HL-60/S4 (cell line): ENCODE results near the gene PCDHGA9.
"Not testable (repeated sequence)": the region's sequence is repeated elsewhere in the genome, so short reads cannot be mapped to it uniquely, and the experiment has no call there.

ENCODE experiments used
- in situ Hi-C: fragments of 300-500 bp; cut with MboI; formaldehyde crosslinking; loops from 2 replicates; pipeline ENCODE4 v1.14.3; 2022; ENCODE audit warnings: low sequenced_read_pairs

The PCDHGA9 gene

DNA sequence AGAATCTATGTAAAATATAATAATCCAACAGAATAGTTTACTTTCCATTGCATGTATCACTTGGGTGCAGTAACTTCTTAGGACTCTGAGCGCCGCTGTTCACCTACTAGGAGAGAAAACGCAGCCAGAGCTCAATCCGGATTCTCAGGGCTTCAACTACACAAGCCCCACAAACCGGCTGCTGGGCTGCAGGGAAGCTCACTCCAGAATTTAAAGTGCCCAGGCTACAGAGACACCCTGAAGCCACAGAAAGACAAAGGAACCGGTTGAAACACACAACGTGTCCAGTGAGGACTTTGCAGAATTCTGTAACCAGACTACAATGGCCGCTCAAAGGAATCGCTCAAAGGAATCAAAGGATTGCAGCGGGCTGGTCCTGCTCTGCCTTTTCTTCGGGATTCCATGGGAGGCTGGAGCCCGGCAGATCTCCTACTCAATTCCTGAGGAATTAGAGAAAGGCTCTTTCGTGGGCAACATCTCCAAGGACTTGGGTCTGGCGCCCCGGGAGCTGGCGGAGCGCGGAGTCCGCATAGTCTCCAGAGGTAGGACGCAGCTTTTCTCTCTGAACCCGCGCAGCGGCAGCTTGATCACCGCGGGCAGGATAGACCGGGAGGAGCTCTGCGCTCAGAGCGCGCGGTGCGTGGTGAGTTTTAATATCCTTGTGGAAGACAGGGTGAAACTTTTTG lies 10.4 kb downstream of the PCDHGA9 start, which contains the start of gene PCDHGA10:
Gene PCDHGA10, plus strand, starts transcription at position 134 of the 686 bp plus-strand sequence. Its CDS starts 189 bp downstream, at position 323.
- in situ Hi-C loops: loop anchor here (10.0 kb wide), 1 partner anchor 142 kb away; no protein-coding TSS in a partner anchor

DNA sequence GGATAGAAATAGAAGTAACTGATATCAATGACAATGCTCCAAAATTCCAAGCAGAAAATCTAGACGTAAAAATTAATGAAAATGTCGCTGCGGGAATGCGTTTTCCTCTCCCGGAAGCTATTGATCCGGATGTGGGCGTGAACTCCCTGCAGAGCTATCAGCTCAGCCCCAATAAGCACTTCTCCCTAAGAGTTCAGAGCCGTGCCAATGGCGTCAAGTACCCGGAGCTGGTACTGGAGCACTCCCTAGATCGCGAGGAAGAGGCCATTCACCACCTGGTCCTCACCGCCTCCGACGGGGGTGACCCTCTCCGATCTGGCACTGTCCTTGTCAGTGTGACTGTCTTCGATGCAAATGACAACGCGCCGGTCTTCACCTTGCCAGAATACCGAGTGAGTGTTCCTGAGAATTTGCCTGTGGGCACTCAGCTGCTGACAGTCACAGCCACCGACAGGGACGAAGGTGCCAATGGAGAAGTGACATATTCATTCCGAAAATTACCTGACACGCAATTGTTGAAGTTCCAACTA lies 11.0 kb downstream of the PCDHGA9 start:
- in situ Hi-C loops: loop anchor here (10.0 kb wide), 1 partner anchor 141 kb away; no protein-coding TSS in a partner anchor

DNA sequence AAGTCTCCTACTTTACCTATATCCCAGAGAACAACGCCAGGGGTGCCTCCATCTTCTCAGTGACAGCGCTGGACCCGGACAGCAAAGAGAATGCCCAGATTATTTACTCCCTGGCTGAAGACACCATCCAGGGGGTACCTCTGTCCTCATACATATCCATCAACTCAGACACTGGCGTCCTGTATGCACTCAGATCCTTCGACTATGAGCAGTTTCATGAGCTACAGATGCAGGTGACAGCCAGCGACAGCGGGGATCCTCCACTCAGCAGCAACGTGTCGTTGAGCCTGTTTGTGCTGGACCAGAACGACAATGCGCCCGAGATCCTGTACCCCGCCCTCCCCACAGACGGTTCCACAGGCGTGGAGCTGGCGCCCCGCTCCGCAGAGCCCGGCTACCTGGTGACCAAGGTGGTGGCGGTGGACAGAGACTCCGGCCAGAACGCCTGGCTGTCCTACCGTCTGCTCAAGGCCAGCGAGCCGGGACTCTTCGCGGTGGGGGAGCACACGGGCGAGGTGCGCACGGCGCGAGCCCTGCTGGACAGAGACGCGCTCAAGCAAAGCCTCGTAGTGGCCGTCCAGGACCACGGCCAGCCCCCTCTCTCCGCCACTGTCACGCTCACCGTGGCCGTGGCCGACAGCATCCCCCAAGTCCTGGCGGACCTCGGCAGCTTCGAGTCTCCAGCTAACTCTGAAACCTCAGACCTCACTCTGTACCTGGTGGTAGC lies 12.1 kb downstream of the PCDHGA9 start:
- in situ Hi-C loops: loop anchor here (10.0 kb wide), 1 partner anchor 140 kb away; no protein-coding TSS in a partner anchor

DNA sequence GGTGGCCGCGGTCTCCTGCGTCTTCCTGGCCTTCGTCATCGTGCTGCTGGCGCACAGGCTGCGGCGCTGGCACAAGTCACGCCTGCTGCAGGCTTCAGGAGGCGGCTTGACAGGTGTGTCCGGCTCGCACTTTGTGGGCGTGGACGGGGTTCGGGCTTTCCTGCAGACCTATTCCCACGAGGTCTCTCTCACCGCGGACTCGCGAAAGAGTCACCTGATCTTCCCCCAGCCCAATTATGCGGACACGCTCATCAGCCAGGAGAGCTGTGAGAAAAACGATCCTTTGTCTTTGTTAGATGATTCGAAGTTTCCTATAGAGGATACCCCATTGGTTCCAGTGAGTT lies 12.7 kb downstream of the PCDHGA9 start:
- in situ Hi-C loops: loop anchor here (10.0 kb wide), 1 partner anchor 140 kb away; no protein-coding TSS in a partner anchor

DNA sequence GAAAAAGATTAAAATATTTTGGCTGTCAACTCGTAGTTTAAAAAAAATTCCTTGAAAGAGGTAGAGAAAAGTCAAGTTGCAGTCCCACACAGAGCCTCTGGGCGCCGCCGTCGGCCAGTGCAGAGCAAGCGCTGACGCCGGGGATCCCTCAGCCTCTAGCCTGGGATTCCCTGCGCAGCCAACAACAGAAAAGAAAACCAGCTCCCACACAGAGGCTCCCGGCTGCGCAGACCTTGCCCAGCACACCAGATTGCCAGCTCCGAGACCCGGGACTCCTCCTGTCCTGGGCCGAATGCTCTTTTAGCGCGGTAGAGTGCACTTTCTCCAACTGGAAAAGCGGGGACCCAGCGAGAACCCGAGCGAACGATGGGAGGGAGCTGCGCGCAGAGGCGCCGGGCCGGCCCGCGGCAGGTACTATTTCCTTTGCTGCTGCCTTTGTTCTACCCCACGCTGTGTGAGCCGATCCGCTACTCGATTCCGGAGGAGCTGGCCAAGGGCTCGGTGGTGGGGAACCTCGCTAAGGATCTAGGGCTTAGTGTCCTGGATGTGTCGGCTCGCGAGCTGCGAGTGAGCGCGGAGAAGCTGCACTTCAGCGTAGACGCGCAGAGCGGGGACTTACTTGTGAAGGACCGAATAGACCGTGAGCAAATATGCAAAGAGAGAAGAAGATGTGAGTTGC lies 15.1 kb downstream of the PCDHGA9 start, which contains the start of gene PCDHGB7:
Gene PCDHGB7, plus strand, starts transcription at position 184 of the 679 bp plus-strand sequence. Its CDS starts 183 bp downstream, at position 367.
- in situ Hi-C loops: loop anchor here (10.0 kb wide), 1 partner anchor 137 kb away; no protein-coding TSS in a partner anchor

DNA sequence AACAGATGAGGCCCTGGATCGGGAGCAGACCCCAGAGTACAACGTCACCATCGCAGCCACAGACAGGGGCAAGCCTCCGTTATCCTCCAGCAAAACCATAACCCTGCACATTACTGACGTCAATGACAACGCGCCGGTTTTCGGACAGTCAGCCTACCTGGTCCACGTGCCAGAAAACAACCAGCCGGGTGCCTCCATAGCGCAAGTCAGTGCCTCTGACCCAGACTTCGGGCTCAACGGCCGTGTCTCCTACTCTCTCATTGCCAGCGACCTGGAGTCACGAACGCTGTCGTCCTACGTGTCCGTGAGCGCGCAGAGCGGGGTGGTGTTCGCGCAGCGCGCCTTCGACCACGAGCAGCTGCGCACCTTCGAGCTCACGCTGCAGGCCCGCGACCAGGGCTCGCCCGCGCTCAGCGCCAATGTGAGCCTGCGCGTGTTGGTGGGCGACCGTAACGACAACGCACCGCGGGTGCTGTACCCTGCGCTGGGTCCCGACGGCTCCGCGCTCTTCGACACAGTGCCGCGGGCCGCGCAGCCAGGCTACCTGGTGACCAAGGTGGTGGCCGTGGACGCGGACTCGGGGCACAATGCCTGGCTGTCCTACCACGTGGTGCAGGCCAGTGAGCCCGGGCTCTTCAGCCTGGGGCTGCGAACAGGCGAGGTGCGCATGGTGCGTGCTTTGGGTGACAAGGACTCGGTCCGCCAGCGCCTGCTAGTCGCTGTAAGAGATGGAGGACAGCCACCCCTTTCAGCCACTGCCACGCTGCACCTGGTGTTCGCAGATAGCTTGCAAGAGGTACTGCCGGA lies 16.7 kb downstream of the PCDHGA9 start:
- in situ Hi-C loops: loop anchor here (10.0 kb wide), 1 partner anchor 136 kb away; no protein-coding TSS in a partner anchor

DNA sequence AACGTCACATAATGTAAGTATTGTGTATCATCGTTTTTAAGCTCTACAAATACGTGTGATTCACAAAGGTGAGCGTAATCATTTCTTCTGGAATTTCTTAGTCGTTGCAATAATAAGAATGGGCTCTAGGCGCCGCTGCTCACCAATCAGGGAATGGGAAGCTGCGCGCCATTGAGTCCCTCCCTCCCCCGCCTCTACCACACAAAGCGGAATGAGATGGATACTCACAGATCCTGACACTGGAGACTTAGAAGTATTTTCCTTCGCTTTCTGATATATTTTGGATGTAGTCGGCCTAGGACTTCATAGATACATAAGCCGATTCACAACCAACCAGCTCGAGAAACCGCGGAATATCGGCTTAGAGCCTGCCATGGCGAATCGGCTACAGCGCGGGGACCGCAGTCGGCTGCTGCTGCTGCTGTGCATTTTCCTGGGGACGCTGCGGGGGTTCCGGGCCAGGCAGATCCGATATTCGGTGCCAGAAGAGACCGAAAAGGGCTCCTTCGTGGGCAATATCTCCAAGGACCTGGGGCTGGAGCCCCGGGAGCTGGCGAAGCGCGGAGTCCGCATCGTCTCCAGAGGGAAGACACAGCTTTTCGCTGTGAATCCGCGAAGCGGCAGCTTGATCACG lies 18.4 kb downstream of the PCDHGA9 start, which contains the start of gene PCDHGA11:
Gene PCDHGA11, plus strand, starts transcription at position 197 of the 634 bp plus-strand sequence. Its CDS starts 177 bp downstream, at position 374.
- in situ Hi-C loops: no loop called here

DNA sequence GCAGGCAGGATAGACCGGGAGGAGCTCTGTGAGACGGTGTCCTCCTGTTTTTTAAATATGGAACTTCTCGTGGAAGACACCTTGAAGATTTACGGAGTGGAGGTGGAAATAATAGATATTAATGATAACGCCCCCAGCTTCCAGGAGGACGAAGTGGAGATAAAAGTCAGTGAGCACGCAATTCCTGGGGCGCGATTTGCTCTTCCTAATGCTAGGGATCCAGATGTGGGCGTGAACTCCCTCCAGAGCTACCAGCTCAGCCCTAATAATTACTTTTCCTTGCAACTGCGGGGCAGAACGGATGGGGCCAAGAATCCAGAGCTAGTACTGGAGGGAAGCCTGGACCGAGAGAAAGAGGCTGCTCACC lies 18.9 kb downstream of the PCDHGA9 start:
- in situ Hi-C loops: no loop called here

DNA sequence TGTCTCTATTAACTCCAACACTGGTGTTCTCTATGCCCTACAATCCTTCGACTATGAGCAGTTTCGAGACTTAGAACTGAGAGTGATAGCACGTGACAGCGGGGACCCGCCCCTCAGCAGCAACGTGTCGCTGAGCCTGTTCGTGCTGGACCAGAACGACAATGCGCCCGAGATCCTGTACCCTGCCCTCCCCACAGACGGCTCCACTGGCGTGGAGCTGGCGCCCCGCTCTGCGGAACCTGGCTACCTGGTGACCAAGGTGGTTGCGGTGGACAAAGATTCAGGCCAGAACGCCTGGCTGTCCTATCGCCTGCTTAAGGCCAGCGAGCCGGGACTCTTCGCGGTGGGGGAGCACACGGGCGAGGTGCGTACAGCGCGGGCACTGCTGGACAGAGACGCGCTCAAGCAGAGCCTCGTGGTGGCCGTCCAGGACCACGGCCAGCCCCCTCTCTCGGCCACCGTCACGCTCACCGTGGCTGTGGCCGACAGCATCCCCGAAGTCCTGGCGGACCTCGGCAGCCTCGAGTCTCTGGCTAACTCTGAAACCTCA lies 20.2 kb downstream of the PCDHGA9 start:
- in situ Hi-C loops: no loop called here

DNA sequence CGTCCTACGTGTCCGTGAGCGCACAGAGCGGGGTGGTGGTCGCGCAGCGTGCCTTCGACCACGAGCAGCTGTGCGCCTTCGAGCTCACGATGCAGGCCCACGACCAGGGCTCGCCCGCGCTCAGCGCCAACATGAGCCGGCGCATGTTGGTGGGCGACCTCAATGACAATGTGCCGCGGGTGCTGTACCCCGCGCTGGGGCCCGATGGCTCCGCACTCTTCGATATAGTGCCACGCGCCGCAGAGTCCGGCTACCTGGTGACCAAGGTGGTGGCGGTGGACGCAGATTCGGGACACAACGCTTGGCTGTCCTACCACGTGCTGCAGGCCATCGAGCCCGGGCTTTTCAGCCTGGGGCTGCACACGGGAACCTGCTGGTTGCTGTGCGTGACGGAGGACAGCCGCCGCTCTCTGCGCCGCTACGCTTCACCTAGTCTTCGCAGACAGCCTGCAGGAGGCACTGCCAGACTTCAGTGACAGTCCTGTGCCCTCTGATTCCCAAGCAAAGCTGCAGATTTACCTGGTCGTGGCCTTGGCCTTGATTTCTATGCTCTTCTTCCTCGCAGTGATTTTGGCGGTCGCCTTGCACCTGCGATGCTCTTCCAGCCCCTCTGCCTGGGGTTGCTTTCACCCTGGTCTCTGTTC lies 25.3 kb downstream of the PCDHGA9 start:
- in situ Hi-C loops: no loop called here

DNA sequence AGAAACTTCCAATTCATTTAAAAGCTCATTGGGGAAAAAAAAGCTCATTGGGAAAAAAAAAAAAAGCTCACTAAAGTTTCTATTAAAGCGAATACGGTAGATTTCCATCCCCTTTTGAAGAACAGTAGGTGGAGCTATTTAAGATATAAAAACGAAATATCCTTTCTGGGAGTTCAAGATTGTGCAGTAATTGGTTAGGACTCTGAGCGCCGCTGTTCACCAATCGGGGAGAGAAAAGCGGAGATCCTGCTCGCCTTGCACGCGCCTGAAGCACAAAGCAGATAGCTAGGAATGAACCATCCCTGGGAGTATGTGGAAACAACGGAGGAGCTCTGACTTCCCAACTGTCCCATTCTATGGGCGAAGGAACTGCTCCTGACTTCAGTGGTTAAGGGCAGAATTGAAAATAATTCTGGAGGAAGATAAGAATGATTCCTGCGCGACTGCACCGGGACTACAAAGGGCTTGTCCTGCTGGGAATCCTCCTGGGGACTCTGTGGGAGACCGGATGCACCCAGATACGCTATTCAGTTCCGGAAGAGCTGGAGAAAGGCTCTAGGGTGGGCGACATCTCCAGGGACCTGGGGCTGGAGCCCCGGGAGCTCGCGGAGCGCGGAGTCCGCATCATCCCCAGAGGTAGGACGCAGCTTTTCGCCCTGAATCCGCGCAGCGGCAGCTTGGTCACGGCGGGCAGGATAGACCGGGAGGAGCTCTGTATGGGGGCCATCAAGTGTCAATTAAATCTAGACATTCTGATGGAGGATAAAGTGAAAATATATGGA lies 27.9 kb downstream of the PCDHGA9 start, which contains the start of gene PCDHGA12:
Gene PCDHGA12, plus strand, starts transcription at position 176 of the 782 bp plus-strand sequence. Its CDS starts 253 bp downstream, at position 429.
- in situ Hi-C loops: no loop called here

DNA sequence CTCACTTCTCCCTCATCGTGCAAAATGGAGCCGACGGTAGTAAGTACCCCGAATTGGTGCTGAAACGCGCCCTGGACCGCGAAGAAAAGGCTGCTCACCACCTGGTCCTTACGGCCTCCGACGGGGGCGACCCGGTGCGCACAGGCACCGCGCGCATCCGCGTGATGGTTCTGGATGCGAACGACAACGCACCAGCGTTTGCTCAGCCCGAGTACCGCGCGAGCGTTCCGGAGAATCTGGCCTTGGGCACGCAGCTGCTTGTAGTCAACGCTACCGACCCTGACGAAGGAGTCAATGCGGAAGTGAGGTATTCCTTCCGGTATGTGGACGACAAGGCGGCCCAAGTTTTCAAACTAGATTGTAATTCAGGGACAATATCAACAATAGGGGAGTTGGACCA lies 28.7 kb downstream of the PCDHGA9 start:
- in situ Hi-C loops: no loop called here

DNA sequence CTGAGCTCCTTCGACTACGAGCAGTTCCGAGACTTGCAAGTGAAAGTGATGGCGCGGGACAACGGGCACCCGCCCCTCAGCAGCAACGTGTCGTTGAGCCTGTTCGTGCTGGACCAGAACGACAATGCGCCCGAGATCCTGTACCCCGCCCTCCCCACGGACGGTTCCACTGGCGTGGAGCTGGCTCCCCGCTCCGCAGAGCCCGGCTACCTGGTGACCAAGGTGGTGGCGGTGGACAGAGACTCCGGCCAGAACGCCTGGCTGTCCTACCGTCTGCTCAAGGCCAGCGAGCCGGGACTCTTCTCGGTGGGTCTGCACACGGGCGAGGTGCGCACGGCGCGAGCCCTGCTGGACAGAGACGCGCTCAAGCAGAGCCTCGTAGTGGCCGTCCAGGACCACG lies 29.7 kb downstream of the PCDHGA9 start:
- in situ Hi-C loops: not testable (repeated sequence)

DNA sequence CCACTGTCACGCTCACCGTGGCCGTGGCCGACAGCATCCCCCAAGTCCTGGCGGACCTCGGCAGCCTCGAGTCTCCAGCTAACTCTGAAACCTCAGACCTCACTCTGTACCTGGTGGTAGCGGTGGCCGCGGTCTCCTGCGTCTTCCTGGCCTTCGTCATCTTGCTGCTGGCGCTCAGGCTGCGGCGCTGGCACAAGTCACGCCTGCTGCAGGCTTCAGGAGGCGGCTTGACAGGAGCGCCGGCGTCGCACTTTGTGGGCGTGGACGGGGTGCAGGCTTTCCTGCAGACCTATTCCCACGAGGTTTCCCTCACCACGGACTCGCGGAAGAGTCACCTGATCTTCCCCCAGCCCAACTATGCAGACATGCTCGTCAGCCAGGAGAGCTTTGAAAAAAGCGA lies 30.1 kb downstream of the PCDHGA9 start:
- in situ Hi-C loops: not testable (repeated sequence)

DNA sequence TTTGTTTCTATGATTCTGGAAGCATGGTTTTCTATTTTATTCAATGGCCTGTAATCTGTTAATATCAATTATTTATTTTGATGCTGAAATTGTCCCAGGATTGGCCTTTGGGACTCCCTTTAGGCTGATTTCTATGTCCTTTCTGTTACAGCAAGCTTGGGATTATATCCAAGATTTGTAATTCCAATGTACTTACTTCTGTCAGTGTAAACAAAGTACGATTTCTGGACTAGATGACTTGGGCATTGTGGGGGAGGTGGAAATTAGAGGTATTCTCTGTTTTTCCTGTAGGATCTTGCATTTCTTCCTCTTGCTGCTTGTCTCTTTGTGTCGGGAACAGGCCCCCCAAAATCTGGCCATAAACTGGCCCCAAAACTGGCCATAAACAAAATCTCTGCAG lies 31.4 kb downstream of the PCDHGA9 start:
- in situ Hi-C loops: no loop called here

DNA sequence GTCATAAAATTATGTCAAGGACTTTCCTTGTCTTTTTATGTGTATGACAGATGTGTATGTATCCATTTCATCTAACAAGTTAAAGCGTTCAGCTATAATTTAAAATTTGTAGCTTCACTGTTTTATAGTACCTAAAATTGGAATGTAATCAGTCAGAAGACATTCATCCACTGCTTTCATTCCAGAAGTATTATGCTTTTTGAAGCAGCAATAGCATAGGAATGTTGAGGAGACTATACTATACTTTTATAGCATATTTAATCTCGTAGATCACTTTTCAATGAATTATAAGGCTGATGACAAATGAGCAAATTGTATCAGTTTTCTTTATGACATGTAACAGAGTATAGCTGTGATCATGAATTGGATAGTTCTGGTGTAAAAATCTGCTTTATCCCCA lies 34.6 kb downstream of the PCDHGA9 start:
- in situ Hi-C loops: no loop called here

DNA sequence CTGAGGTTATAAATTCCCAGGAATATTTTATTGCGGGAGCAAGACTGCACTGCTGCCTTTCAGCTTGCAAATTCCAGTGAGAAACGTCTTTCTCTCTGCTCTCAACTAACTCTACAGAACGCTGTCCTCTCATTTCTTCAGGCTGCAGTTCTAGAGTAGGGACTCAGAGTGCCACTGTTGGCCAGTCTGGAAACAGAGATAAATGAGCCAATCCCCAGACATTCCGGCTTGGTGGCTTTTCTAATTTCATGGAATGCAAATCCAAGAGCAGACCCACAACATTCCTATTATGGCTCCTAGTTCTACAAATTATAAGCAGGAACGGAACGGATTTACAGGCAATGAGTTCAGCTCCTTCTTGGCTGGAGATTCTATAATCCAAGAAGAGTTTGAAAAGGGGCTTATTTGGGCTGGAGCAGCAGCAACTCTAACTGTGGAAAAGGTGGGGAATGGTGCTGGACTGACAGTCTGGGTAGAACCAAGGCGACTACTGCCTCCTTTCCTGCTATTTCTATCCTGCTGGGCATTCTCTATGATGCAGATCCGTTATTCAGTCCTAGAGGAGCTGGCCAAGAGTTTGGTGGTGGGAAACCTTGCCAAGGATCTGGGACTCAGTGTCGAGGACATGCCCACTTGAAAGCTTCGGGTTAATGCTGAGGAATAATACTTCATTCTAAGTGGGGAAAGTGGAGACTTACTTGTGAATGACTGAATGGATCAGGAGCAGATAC lies 37.0 kb downstream of the PCDHGA9 start:
- in situ Hi-C loops: no loop called here
